Right ventricle myocardium superior (tissue), 1 donor: ENCODE results near the gene FOXJ3. TPM values are rescaled to one million over a fixed set of nuclear protein-coding genes. Genes with fewer than 3 reads are reported as not detected.

ENCODE experiments used
- ATAC-seq: fragments of 200-7000 bp; cut with Tn5 transposase; one replicate; pipeline ENCODE4 v1.9.1; 2020; ENCODE audit warnings: mild to moderate bottlenecking; ENCODE audit not compliant: poor library complexity
- DNase-seq: peaks from one replicate; pipeline ENCODE4 v3.0.0-alpha.2; 2020
- intact Hi-C: fragments of 100-400 bp; cut with DNase I; formaldehyde crosslinking; loops from one replicate; pipeline ENCODE4 v1.11.2; 2022
- total RNA-seq: library from RNA; stranded (reverse); fragmentation: NEBNext Ultra II Directional; extraction: Animal tissue kit (Norgen Biotek cat#: 25700); gene quantifications from one replicate; pipeline ENCODE4 v1.2.1, GENCODE V29; 2021
- donor health status: DM: no; HTN: yes; CAD: no; lungs with severe emphysema.

Gene FOXJ3
- total RNA-seq, 1 donor from 2014 or later, result 33.1 TPM

DNA sequence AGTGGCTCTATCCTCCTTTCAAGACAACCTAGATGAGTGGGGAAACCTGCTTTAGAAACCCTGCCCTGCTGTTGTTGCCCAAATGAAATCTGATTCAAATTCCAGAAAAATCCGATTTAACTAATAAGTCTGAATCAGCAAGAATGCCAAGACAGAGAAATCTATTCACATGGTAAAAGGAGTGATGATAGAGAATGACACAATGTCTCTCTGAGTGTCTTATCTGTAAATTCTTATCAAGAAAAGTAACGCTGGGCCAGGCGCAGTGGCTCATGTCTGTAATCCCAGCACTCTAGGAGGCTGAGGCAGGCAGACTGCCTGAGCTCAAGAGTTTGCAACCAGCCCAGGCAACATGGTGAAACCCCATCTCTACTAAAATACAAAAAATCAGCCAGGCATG lies 156.8 kb downstream of the FOXJ3 start:
- DNase-seq, result no peak
- intact Hi-C loops, result loop anchor here (10.0 kb wide), 1 partner anchor 157 kb away; the partner anchor contains the start of gene FOXJ3
- ATAC-seq, result no peak

DNA sequence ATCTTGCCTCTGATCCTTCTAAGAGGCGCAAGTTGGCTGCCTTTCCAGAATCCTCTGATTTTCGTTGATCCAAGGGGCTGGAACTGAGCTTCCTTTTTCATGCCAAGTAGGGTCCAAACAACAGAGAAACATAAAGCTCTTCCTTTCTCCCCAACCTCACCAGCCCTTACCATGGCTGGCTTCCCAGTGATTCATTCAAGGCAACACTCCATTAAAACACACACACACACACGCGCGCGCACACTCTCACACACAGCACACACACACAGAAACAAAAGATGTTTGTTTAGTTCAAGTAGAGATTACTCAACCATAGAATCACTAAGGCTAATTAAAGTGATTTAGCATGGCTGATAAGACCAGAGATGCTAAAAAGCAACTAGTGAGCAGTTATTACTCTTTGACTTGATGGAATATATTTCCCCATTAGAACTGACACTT lies 157.5 kb downstream of the FOXJ3 start:
- intact Hi-C loops, result loop anchor here (10.0 kb wide), 1 partner anchor 157 kb away; the partner anchor contains the start of gene FOXJ3
- ATAC-seq (no peak), DNase-seq (no peak)

DNA sequence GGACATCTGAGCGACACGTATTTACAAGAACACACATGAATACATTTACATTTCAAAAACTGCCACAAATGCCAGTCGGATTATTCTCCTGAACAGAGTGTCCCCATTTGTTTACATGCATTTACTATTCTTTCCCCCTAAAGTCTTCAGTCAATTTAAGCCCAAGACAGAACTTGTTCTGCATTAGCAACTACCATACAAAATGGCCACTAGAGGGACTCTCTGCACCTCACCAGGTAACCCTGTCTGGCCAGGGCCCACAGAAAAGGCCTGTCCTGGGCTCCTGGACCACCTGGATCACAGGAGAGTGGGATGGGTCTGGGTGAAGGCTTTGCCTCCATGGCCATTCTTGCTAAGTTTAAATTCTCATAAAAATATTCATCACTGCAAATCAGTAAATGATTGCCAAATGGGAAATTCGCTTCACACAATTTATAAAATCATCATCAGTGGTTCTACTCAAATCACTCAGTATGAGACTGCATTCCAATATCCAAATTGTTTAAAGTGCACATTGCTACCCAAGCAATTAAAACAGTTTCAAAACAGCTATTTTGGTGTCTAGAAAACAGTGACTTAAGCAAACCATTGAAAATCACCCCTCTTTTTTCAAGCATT lies 158.0 kb downstream of the FOXJ3 start:
- ATAC-seq (no peak), DNase-seq (no peak)
- intact Hi-C loops, result loop anchor here (10.0 kb wide), 1 partner anchor 158 kb away; the partner anchor contains the start of gene FOXJ3

DNA sequence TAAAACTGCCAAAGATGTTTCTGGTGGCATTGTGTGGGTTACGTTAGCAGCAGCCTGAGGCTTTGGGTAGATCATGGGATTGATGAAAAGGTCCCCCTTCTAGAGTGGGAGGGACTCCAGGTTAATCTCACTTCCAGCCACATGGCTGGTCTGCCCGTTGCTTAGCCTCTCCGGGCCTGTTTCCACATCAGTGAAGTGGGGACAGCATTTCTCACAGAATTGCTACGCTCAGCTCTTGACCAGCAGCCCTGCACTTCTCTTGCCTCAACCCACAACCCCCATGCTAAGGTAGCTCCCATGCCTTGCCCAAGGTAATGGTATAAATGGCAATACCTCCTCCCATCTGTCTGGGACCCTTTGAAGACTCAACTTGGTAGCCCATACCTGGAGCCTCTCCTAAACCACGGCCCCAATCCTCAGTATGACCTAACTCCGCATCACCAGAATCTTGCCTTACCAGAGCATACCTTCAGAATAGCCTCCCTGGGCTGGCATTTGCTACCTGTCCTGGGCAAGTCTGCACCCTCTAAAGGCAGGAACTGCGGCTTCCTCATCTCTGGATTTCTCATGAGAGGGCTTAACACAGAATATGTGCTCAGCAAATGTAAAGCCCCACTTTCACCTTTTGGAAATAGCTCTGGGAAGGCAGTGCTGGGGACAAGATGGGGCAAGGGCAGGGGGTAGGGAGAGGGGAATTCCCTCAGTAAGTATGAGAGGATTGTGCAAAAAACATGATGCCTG lies 159.6 kb downstream of the FOXJ3 start:
- intact Hi-C loops, result loop anchor here (10.0 kb wide), 1 partner anchor 159 kb away; the partner anchor contains the start of gene FOXJ3
- ATAC-seq (no peak), DNase-seq (no peak)

DNA sequence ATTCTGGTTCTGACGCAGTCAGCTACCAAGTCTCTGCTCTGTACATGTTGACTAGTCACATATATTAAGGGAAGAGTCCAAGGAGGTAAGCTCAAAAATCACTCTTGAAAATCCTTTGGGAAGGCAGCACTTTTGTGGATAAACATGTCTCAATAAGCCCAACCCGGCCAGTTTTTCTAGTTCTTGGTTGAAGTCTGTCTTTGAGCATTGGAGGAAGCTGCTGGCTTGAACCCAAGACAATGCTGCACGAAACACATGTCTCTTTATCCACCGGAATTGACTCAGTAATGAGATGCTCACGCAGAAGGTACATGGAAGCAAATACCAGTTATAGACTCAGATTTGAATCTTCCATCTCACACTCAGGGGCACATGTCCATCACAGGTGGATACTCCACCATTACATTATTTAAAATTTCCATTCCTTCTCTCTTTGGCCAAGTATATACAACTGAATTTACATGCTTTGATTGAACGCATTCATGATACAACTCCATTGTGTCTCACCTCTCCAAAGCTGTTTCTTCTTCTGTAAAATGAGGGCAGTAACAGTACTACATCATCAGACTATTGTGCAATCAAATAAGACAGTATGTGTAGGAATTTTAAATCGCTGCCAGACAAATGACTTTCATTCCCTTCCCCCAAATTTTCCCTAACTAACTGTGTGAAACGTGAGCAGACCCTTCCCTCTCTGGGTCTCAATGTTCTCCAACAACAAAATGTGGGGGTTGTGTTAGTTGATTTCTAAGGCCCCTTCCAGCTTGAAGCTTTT lies 160.9 kb downstream of the FOXJ3 start:
- ATAC-seq (no peak), DNase-seq (no peak)
- intact Hi-C loops, result loop anchor here (10.0 kb wide), 1 partner anchor 161 kb away; the partner anchor contains the start of gene FOXJ3

DNA sequence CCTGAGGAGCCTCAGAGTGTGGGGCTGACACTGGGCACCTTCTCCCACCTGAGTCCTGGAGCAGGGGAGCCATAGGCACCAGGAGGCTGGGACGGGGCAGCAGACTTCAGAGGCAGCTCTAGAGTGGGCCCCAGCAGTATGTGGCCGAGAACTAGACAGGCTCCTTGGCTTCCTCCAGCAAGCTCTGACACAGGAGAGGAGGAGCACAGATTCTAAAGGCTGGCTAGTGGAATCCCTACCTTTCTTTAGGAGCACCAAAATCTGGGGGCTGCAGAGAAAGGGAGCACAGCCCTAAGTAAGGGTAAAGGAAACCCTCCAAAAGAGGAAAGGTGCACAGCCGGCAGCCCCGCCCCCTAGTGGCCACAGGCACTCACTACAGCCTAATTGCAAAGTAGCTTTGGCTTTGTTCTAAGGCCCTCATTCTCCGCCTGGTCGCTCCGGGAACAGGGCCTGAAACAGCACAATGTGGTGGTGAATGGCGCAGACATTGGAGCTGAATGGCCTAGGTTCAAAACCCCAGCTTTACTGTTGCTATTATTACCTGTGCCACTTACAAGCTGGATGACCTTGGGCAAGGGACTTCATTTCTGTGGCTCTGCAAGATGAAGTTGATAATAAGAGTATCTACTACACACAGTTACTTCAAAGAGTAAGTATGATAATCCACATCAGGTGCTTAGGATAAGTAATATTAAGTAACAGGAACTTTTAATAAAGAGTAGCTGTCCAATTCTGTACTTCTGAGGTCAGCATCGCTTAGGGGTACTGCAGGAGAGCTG lies 161.7 kb downstream of the FOXJ3 start:
- peak; percentile 81 for DNase-seq
- peak; percentile 60 for ATAC-seq
- intact Hi-C loops, result loop anchor here (10.0 kb wide), 1 partner anchor 161 kb away; the partner anchor contains the start of gene FOXJ3

DNA sequence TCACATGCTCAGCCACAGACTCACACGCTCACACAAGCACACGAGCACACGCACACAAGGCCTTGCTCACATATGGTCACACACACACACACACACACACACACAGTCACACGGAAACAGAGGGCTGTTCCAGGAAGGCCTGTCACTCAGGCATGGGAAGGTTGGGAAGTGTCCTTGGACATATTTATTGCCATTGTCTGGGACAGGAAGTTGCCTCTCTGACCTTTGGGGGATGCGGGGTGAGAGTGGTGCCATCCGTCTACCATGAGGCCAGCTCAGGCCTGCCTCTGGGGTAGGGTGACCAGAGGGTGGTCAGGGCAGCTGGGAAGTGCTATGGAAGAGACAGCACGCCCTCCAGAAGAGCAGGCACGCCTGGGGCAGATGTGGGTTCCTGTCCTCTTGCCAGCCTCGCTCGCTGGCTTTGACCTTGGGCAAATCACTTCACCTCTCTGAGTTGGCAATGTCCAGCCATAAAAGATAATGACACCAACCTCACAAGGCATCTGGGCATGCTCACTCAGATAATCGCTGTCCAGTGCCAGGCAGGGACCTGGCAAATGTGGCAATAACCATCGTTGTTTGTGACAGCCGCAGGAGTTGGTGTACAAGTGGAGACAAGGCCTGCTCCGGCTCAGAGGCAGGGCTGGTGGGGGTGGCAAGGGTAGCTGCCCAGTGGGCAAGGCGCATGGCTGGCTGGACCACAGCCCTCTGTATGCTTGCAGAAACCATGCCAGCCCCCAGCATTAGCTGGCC lies 162.5 kb downstream of the FOXJ3 start:
- peak; percentile 86 for ATAC-seq
- DNase-seq, result peak; percentile 70
- intact Hi-C loops, result loop anchor here (10.0 kb wide), 1 partner anchor 162 kb away; the partner anchor contains the start of gene FOXJ3

DNA sequence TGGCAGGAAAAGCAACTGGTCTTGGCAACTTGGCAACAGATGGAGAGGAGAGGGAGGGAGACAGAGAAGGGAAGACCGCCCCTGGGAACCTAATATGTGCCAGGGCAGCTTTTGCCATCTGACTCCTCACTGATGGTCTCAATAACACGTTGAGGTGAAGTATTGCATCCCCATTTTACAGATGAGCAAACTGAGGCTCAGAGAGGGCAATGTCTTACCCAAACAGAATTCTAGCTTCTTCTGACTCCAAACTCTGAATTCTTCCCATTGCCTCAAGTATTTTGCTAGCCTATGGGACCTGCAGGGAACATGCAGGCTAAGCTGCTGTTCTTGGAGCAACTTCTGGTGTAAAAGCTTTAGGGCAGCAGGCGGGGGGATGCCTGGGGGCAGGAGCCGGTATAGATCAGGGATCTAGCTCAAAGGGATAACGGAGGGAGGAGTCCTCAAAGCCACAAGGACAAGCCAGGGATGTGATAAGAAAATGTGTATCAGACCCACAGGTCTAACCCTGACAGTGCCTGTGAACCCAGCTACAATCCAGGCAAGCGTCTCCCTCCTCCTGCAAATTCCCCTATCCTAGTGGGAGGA lies 163.3 kb downstream of the FOXJ3 start:
- intact Hi-C loops, result loop anchor here (10.0 kb wide), 1 partner anchor 163 kb away; the partner anchor contains the start of gene FOXJ3
- peak; percentile 1 for ATAC-seq
- no peak for DNase-seq

DNA sequence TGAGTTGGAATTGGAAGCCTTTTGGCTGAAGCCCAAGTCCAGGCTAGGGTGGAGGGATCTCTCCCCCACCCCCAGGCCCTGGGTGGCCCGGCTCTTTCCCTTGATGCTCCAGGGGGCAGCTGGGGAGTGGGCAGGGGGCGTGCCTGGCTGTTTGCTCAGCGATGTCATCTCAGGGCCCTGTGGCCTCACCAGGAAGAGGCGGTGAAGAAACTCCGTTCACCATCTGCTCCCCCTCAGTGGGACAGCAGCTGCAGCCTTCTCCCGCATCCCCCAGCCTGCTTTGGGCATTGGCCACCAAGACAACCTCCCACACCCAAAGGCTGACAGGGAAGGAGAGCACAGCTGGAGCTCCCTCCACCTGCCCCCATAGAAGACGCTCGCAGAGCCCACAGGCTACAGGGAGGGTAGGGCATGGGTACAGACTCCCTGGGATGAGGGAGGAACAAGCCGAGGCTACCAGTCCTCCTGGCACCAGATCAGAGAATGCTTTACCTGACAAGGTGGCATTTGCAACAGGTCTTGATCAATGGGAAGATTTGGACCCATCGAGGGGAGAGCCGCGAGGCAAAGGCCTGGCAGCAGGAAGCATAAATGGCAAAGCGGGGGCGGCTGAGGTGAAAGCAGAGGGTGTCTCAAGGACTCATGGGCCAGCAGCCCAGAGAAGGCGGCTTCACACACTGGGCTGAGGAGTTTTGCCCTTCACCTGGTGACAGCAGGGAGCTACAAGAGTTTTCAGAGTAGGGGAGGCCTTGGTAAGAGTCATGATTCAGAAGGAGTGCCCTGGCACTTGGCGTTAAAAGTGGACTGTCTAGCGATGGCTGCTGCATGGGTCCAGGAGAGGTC lies 164.0 kb downstream of the FOXJ3 start:
- DNase-seq (no peak), ATAC-seq (peak; percentile 8)
- intact Hi-C loops, result loop anchor here (10.0 kb wide), 1 partner anchor 164 kb away; the partner anchor contains the start of gene FOXJ3

DNA sequence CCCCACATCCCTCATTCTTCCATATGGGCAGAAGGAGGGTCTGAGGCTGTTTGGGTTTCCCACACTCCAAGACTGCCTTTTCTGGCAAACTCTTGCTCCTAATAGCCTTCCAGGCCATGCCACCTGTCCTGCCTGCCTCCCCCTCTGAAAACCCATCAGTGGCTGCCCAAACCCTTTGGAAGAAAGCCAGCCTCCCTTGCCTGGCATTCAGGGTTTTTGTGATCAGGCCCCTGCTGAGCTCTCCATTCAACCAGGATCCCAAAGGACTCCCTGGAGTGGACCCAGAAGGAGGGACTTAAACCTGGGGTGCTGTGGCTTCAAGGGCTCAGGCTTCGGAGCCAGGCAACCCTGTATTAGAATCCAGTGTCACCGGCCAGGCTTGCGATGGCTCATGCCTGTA lies 166.3 kb downstream of the FOXJ3 start:
- intact Hi-C loops, result no loop called here

DNA sequence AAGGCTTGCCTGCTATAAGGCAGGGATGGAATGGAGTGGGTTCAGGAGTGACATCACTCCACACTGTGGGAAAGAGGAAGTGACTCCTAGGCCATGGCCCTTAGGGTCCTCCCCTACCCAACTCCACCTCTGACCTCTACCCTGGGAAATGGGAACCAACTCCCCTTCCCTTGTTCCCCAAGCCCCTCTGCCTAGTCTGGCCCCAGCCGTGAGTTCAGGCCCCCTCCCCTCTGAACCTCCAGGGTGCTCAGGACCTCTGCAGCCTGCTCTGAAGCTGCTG lies 166.7 kb downstream of the FOXJ3 start:
- intact Hi-C loops, result no loop called here
- DNase-seq (no peak), ATAC-seq (no peak)

More for the DNA sequence above, 166.3 kb downstream of the FOXJ3 start:
- ATAC-seq (no peak), DNase-seq (no peak)

DNA sequence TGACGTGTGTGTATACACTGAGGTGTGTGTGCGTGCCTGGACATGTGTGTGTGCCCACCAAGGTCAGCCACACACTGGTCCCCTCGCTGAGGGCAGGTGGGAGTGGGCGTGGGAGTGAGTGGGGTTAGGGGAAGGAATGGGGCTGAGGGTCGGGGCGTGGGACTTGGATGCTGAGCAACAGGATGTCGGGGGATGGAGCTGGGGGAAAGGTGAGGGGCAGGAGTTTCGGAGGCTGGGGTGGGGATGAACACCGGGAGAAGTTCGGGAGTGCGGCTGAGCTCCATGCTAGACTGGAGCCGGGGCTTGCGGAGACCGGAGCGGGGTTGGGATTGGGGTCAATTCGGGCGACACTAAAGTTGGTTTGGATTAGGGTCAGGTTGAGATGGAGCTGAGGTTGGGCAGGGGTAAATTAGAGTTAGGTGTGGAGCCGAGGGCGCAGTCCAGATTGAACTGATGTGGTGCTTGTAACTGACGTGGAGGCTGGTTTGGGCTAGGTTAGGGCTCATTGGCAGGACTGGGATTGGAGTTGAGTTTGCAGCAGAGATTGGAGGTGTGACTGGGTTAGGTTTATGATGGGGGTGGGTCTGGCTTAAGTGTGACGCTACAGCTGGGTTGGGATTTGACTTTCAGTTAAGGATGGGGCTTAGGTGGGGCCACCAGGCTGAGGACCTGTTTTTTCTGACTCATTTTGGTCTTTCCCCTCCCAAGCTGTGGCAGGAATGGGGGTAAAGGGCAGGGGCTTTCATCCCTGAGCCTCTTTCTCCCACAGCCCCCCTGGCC lies 167.2 kb downstream of the FOXJ3 start:
- ATAC-seq (no peak), DNase-seq (no peak)
- intact Hi-C loops, result no loop called here

DNA sequence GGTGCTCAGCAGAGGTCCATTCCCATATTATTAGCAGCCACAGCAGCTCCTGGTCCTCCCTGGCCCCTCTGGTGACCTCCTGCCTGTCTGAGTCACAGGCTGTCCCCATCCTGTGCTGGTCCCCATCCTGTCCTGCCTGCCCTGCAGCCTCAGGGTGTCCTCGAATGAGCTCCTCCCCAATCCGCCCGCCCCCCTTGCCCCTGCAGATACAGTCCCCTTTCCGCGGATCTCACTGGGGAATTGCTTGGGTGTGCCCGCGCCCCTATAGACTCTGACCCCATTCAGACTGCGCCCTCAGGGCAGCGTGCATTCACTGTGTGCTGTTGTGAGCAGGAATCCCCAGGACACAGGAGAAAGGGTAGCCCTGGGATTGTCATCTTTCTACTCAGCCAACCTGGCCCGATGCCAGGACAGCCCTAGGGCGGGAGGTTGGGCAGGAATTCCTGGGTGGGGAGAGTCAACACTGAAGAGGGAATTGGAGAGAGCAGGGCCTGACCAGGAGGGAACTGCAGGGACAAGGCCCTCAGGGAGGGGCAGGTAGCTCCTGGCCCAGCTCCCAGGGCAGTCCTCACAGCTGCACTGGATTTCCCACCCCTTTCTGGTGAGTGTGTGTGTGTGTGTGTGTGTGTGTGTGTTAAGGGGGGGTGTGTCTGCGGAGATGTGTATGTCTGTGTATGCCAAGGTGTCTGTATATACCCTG lies 169.4 kb downstream of the FOXJ3 start:
- peak; percentile 76 for ATAC-seq
- DNase-seq, result peak; percentile 81
- intact Hi-C loops, result no loop called here

DNA sequence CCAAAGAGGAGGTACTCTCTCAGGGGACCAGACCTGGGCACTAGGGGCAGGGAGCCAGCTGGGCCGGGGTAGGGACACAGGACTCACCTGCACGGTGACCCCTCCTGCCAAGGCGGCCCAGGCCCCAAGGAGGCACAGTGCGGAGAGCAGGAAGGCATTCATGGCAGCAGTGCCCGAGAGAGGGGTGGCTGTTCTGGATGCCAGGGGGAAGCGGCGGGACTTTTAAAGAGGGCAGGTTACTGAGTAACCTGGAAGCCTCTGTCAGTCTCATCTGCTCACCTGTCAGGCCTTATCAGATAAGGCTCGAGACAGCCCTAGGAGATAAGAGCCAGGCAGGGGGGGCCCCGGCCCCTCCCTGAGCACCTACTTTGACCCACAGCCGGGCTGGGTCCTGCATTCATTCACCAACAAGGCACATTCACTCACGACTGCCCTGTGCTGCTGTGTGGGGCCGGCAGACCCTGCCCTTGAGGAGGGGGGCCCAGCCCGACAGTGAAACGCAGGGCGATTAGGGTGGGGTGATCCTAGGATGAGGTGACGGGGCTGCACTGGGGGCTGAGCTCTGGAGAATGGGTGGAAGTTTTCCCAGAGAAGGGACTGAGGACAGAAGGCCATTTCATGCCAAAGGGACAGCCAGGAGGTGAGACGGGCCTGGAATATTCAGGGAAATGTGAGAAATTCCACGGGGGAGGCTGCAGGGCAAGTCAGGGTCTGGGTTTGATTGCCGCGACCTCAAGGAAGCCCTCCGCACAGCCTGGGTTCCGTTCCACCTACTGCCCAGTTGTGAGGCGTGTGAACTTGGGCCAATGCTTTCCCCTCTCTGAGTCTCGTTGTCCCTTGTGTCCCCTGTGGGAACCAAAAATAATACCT lies 170.2 kb downstream of the FOXJ3 start, which contains the start of gene GUCA2A:
Gene GUCA2A (minus strand): TSS at position 195 of the 870 bp plus-strand sequence. CDS start 33 bp downstream, at position 162.
- intact Hi-C loops, result no loop called here
- DNase-seq (no peak), ATAC-seq (no peak)
